ENCODE data around the gene QSOX2.

Gene QSOX2

GRCh38 chr9:136206602-136207275 lies 38.9 kb downstream of the QSOX2 start (continued):
- no peak for TF ChIP-seq EGR2 (tag by site-specific recombination; IDR thresholded peaks at IDR 0.05; ENCODE audit: low read depth)

GRCh38 chr9:136205707-136205992 lies 40.0 kb downstream of the QSOX2 start:
- Histone ChIP-seq H3K9me3 (ENCODE audit: control insufficient read depth, insufficient read depth, low read depth, low read length) (no peaks in the 10 kb centered on the region), H3K27ac (ENCODE audit: extremely low read depth, low read depth, low read length) (no peak overlapping the region), H3K36me3 (ENCODE audit: control insufficient read depth in 2 of 2, insufficient read depth in 1 of 2, low read length in 2 of 2) (peaks cover 0 to 14% of the 10 kb centered on the region in 2 experiments; a peak in 1 of 3 replicates), H3K4me3 (ENCODE audit: low read depth, low read length) (no peak overlapping the region), H3K4me1 (ENCODE audit: control insufficient read depth, insufficient read depth, low read length) (no peaks in the 10 kb centered on the region)
- TF ChIP-seq ZNF76 (tag by site-specific recombination; IDR thresholded peaks at IDR 0.05; ENCODE audit: borderline replicate concordance, low read depth) (no peak), ZNF354C (tag by site-specific recombination; IDR thresholded peaks at IDR 0.05; ENCODE audit: borderline replicate concordance, low read depth) (no peak), ZNF433 (tag by site-specific recombination; IDR thresholded peaks at IDR 0.05; ENCODE audit: low read depth) (no peak), ZNF302 (tag by site-specific recombination; IDR thresholded peaks at IDR 0.05; ENCODE audit: low read depth) (no peak), ZNF394 (tag by site-specific recombination; IDR thresholded peaks at IDR 0.05; ENCODE audit: borderline replicate concordance) (no peak)
- ChIA-PET POLR2A (no interaction called here), CTCF (interaction anchor here (0.5 to 2.4 kb wide), 5 partner anchors 13 to 66 kb away, joined by 3 to 12 read pairs (median 4); no protein-coding TSS in a partner anchor)

GRCh38 chr9:136204838-136205706 lies 40.5 kb downstream of the QSOX2 start, which contains the start of gene LHX3:
Gene LHX3 (minus strand): TSS chr9:136205128. CDS start chr9:136205012, 116 bp downstream.
- Histone ChIP-seq H3K36me3 (ENCODE audit: control insufficient read depth in 2 of 2, insufficient read depth in 1 of 2, low read length in 2 of 2) (peaks cover 0 to 14% of the 10 kb centered on the region in 2 experiments; a peak in 1 of 3 replicates), H3K9me3 (ENCODE audit: control insufficient read depth, insufficient read depth, low read depth, low read length) (no peaks in the 10 kb centered on the region), H3K27ac (ENCODE audit: extremely low read depth, low read depth, low read length) (no peak within 1 kb of the TSS), H3K4me1 (ENCODE audit: control insufficient read depth, insufficient read depth, low read length) (no peaks in the 10 kb centered on the region), H3K4me3 (ENCODE audit: low read depth, low read length) (no peak within 1 kb of the TSS)
- TF ChIP-seq KLF1 (tag by site-specific recombination; IDR thresholded peaks at IDR 0.05) (peak; percentile 63; the same call in 1 of the 2 replicates), SALL2 (tag by site-specific recombination; IDR thresholded peaks at IDR 0.05; ENCODE audit: borderline replicate concordance) (no peak)
- CTCF ChIA-PET, result interaction anchor here (0.5 to 2.4 kb wide), 4 partner anchors 19 to 66 kb away, joined by 3 to 12 read pairs (median 4); no protein-coding TSS in a partner anchor
- POLR2A ChIA-PET, result no interaction called here

- ChIA-PET POLR2A (no interaction called here), CTCF (interaction anchor here (0.6 to 1.0 kb wide), 4 partner anchors 12 to 65 kb away, joined by 3 to 5 read pairs (median 4); no protein-coding TSS in a partner anchor)
- no peak overlapping the region for H3K27ac ChIP-seq (ENCODE audit: extremely low read depth, low read depth, low read length)
These were observed 41.3 kb downstream of the QSOX2 start for GRCh38 chr9:136204145-136204805.

More at GRCh38 chr9:136204145-136204805, 41.3 kb downstream of the QSOX2 start:
- H3K36me3 ChIP-seq (ENCODE audit: control insufficient read depth in 2 of 2, insufficient read depth in 1 of 2, low read length in 2 of 2), result peaks cover 0 to 13% of the 10 kb centered on the region in 2 experiments; a peak in 1 of 3 replicates
- no peaks in the 10 kb centered on the region for H3K4me1 ChIP-seq (ENCODE audit: control insufficient read depth, insufficient read depth, low read length)
- H3K4me3 ChIP-seq (ENCODE audit: low read depth, low read length), result no peak overlapping the region
- no peaks in the 10 kb centered on the region for H3K9me3 ChIP-seq (ENCODE audit: control insufficient read depth, insufficient read depth, low read depth, low read length)
- no peak for TF ChIP-seq REST (tag by site-specific recombination; IDR thresholded peaks at IDR 0.05)
- TF ChIP-seq PRDM4 (tag by site-specific recombination; IDR thresholded peaks at IDR 0.05), result no peak
- TF ChIP-seq ZNF302 (tag by site-specific recombination; IDR thresholded peaks at IDR 0.05; ENCODE audit: low read depth), result no peak
- TF ChIP-seq ZNF121 (tag by site-specific recombination; IDR thresholded peaks at IDR 0.05), result no peak

Data from HEK293 (cell line).